HG03045 (cell line): Measurements from ENCODE around the gene PLEKHA8.

Experiments
- ATAC-seq: cut with Tn5 transposase; IDR thresholded peaks from one replicate; pipeline ENCODE4 v1.9.1; 2021; ENCODE audit warnings: mild to moderate bottlenecking, moderate library complexity; ENCODE audit not compliant: unreplicated experiment

PLEKHA8 gene

GRCh38 chr7:30028216-30028748 lies at the start of gene PLEKHA8:
Gene PLEKHA8, plus strand, starts transcription at chr7:30028412. Its CDS starts 351 bp downstream, at chr7:30028763.
- peak; percentile 53 for ATAC-seq

GRCh38 chr7:29980151-29980550 lies 48.1 kb upstream of the PLEKHA8 start:
- ATAC-seq = no peak

DNA sequence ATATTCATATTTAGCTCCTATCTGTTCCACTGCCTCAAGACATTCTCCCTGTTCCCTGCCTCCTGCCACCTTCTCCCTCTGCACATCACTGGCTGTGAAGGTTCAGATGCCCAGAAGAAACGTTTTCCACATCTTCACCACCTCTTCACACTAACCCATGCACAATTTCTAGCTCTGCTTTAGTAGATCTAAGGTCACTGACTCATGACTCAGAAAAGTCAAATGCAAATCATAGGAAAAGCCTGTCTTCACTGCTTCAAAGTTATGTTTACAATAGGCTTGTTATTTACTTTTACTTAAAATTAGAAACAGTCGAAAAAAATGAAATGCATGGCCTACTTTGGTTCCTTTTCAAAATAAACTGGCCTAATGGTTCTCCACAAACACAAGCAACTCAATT lies 41.1 kb upstream of the PLEKHA8 start:
- ATAC-seq = no peak

DNA sequence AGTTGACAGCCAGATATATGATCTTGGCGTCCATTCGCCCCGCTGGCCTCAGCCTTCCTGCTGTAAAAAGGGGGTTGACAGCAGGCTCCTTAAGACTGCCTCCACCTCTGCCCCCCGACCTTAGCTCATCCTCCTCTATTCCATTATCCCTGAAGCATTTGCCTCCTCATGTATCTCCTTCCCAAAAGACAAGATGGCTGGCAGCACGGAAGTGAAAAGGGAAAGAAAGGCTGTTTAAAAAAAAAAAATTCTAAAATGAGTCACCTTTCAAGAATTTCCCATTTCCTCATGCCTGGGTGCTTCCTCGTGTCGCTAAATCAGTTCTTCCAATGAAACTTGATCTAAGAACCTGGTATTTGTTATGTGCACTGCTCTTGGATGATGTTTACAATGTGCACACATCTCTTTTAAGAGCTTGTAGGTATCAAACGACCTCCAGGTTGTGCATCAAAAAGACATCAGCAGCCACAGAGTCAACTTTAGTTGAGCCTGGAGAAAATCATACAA lies 40.3 kb upstream of the PLEKHA8 start:
- no peak for ATAC-seq

DNA sequence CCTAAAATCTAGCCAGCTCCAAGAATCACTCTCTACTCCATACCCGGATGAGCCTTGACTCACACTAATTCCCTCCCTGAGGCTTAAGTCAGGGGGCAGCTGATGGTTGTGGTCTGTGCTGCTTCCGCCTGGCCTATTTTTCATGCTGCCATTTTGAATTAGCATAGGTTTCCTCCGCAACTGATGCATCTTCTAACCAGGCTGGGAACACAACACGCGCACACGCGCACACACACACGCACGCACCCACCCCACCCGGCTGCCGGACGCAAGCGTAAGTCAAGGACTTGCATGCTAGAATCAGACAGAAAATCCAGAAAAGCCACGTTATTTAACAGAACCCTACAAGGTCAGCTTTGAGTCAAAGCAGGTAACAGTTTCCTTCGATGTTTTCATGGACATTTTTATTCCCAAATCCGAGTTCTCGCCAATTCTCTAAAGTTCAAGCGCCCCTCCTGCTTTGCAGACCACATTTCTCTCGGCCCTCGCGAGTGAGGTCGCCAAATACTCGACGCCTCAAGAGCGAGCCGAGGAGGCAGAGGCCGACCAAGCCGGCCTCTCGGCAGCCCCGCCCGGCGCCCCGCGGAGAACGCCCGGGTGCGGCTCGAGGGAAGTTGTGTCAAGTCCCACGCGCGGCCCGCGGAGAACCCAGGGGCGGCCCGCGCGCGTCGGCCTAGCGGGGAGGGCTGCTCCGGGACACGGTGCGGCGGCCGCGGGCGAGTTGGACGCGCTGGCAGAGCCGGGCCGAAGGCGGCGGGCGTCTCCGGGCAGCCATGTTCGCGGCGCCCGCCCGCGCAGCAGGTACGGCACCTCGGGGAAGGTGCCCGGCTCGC lies 39.6 kb upstream of the PLEKHA8 start:
- ATAC-seq = peak; percentile 37

- peak; percentile 41 for ATAC-seq
Measured at GRCh38 chr7:29989257-29989995, 38.8 kb upstream of the PLEKHA8 start, which contains the start of gene SCRN1. Gene SCRN1, minus strand, starts transcription at chr7:29989801. Its CDS starts 20,734 bp downstream, at chr7:29969067.

- ATAC-seq = no peak
Measured at GRCh38 chr7:29990931-29991330, 37.3 kb upstream of the PLEKHA8 start.

- no peak for ATAC-seq
Measured at GRCh38 chr7:29991937-29992336, 36.3 kb upstream of the PLEKHA8 start.

DNA sequence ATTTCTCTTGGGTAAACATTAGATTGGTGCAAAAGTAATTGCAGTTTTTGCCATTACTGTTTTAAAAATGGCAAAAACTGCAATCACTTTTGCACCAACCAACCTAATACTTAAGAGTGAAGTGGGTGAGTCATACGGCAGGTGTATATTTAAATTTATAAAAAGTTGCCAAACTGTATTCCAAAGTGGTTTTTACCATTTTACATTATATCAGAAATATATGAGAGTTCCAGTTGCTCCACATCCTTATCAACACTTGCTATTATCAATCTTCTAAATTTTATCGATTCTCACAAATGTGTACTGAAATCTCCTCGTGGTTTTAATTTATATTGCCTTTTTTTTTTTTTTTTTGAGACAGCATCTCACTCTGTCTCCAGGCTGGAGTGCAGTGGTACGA lies 35.1 kb upstream of the PLEKHA8 start:
- no peak for ATAC-seq

GRCh38 chr7:29995652-29996051 lies 32.6 kb upstream of the PLEKHA8 start:
- ATAC-seq = no peak

DNA sequence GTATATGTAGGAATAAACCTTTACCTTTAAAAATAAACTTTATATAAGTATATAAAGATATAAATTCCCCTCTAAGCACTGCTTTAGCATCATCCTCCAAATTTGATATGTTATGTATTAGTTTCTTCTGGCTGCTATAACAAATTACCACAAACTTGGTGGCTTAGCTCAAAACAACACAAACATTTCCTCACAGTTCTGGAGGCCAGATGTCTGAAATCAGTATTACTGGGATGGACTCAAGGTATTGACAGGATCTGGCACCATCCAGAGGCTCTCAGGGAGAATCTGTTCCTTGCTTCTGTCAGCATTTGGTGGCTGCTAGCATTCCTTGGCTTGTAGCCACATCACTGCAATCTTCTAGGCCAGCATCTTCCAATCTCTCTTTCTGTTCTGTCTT lies 31.9 kb upstream of the PLEKHA8 start:
- ATAC-seq = no peak

GRCh38 chr7:29998489-29998888 lies 29.7 kb upstream of the PLEKHA8 start:
- ATAC-seq = no peak

GRCh38 chr7:30001998-30002397 lies 26.2 kb upstream of the PLEKHA8 start:
- ATAC-seq = no peak

DNA sequence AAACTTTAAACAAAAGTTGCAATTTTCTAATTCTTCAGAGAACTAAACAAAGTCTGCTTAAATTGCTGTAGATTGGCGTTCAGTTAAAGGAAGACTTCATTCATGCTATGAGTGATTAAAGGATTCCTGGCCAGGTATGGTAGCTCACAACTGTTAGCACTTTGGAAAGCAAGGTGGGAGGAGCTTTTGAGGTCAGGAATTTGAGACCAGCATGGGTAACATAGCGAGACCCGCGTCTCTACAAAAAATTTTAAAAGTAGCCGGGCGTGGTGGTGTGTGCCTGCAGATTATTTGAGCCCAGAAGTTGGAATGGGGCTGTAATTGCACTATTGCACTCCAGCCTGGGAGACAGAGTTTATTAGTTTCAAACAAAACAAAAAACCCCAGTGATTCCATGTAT lies 25.1 kb upstream of the PLEKHA8 start:
- no peak for ATAC-seq

DNA sequence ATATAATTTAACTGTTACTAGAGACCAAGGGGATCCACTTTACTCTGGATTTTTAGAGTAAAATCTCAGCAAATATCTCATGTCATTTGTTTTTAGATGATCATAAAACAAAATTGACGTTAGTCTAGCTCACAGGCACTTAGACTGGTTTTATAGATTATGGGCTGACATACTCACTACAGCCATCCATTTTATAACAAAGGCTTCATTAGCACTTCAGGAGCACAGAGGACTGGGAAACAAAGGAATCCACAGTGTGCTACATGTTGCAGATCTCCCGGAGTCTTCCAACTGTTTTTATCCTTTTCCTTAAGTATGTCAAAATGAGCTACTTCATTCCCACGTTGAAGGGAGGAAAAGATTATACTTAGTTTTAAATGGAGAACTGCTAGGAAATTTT lies 22.7 kb upstream of the PLEKHA8 start:
- ATAC-seq = no peak

DNA sequence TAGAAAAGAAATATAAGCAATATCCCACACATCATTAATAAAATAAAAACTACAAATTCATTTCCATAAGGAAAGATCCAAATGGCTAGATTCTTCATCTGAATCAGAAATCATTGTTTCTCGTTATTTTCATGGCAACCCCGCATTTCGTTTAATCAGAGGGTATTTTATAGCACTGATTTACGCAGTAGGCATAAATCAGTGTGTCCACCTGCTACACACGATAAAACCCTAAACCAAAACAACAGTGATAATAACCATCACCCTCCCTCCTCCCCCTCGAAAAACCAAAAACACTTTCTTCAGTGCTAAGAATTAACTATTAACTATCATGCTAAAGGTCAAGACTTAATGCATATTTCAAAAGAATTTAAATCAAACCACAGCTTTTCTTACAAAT lies 18.2 kb upstream of the PLEKHA8 start:
- no peak for ATAC-seq

DNA sequence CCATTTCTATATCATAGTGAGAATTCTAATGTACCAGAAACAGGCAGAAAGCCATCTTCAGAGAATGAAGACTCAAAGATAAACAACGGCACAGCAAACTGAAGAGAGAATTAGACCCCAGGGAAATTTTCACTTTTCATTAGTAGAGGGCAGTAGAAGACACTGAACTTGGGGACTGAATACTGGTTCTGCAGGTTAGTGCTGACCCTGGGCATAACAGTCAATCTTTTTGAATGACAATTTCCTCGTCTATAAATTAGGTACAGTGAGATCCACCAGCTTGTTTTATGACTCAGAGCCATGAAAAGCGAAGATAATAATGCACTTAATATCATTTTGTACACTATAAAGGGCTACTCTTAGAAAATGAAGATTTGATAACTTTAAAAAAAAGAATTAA lies 15.5 kb upstream of the PLEKHA8 start:
- no peak for ATAC-seq

DNA sequence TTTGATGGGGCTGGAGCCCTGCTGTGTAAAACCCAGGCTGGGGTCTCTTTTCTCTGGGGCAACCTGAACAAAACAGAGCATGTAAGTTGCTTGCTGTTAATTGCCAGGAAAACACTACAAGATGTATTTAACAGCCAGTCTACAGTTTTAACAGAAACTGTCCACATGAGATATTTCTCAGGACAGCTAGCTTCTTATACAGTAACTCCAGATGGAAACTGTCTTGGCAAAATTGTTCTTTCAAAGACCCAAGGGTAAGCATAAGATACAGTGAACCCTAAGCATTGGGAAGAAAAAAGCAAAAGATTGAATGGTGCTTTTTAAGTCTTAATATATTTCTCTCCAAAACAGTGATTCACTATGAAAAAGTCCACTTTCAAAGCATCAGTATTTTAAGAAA lies 9.8 kb upstream of the PLEKHA8 start:
- ATAC-seq = no peak

GRCh38 chr7:30019387-30019786 lies 8.8 kb upstream of the PLEKHA8 start:
- no peak for ATAC-seq

- ATAC-seq = no peak
Measured at GRCh38 chr7:30019960-30020359, 8.3 kb upstream of the PLEKHA8 start.

GRCh38 chr7:30020535-30020934 lies 7.7 kb upstream of the PLEKHA8 start:
- ATAC-seq = no peak

- ATAC-seq = no peak
Measured at GRCh38 chr7:30022991-30023390, 5.2 kb upstream of the PLEKHA8 start.
